ENCODE data around the gene AP3B1.

Gene AP3B1

GRCh38 chr5:78003919-78004318 lies 290.6 kb downstream of the AP3B1 start:
- no peak for DNase-seq (ENCODE audit: low read depth, low spot score)

GRCh38 chr5:78003450-78003849 lies 291.0 kb downstream of the AP3B1 start:
- no peak for DNase-seq (ENCODE audit: low read depth, low spot score)

DNA sequence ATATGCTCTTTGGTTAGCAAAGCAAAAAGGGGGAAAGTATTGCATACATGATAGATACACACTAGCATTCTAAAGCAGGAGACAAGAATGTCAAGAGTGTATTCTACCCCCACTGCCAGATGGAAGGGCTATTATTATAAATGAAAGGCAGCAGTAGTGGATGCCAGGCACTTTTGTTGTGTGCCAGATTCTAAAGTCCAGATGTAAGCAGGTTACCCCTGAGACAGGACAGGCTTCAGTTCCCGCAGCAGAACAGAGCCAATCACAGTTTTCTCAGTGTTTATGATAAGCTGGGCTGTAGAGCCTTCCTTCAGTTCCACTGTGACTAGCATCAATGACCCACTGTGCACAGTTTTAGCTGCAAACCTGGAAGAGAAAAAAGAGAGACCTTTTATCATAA lies 291.8 kb downstream of the AP3B1 start:
- no peak for DNase-seq (ENCODE audit: low read depth, low spot score)

- no peak for DNase-seq (ENCODE audit: low read depth, low spot score)
These were observed 293.3 kb downstream of the AP3B1 start for GRCh38 chr5:78001197-78001596.

DNA sequence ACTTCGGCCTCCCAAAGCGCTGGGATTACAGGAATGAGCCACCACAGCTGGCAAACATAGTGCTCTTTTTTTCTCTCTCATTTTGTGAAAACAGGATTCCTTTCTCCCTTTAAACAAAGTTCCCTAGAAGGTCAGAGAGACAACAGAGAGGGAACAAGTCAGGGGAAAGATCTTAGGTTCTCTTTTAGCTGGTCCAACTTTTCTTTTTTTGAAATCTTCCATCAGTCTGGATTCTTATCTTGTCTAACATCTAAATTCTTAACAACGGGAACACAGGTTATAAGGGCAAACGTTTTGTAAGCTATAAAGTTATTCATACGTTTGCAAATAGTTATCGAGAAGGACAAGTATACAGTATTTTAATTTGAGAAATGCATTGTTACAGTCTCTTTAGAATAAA lies 294.3 kb downstream of the AP3B1 start:
- DNase-seq (ENCODE audit: low read depth, low spot score) = no peak

DNA sequence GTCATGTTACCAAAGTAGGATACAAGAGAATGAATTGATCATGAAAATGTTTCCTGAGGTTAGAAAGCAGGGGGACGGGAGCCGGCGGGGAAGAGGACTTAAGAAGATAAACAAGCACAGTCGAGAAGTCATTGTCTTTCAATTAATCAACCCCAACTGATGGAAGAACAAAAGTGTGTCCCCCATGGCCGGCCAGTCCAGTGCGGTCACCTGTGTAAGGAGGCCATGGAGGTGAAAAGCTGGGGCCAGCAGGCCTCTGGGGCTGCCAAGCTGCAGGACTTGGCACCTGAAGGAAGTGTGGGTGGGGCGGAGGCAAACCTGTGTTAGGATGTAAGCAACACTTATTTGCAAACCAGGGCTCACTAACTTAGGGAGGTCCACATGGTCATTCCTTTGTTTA lies 295.1 kb downstream of the AP3B1 start:
- DNase-seq (ENCODE audit: low read depth, low spot score) = no peak

GRCh38 chr5:77996943-77997342 lies 297.6 kb downstream of the AP3B1 start:
- DNase-seq (ENCODE audit: low read depth, low spot score) = no peak

GRCh38 chr5:77995793-77996409 lies 298.6 kb downstream of the AP3B1 start:
- DNase-seq (ENCODE audit: low read depth, low spot score) = no peak

- no peak for DNase-seq (ENCODE audit: low read depth, low spot score)
These were observed 299.6 kb downstream of the AP3B1 start for GRCh38 chr5:77994943-77995342.

DNA sequence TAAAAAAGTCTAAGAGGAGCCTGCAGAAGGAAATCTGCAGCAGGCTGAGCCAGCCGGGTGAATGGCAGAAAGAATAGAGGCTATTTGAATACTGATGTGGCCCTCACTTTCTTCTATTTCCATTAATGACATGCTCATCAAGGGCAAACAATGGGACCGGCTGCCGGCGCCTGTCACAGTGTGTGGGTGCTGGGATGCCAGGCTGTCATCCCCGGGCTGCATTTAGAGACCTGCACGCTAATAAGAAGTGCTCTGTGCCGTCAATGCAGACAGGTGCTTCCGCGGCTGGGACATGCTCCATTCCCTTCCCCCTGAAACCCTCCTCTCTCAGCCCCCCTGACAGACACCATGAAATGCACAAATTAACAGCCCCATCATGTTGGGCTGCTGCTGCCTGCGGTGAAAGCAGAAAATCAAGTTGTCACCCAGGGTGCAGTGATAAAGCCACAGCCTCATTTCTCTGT lies 300.6 kb downstream of the AP3B1 start:
- no peak for DNase-seq (ENCODE audit: low read depth, low spot score)

DNA sequence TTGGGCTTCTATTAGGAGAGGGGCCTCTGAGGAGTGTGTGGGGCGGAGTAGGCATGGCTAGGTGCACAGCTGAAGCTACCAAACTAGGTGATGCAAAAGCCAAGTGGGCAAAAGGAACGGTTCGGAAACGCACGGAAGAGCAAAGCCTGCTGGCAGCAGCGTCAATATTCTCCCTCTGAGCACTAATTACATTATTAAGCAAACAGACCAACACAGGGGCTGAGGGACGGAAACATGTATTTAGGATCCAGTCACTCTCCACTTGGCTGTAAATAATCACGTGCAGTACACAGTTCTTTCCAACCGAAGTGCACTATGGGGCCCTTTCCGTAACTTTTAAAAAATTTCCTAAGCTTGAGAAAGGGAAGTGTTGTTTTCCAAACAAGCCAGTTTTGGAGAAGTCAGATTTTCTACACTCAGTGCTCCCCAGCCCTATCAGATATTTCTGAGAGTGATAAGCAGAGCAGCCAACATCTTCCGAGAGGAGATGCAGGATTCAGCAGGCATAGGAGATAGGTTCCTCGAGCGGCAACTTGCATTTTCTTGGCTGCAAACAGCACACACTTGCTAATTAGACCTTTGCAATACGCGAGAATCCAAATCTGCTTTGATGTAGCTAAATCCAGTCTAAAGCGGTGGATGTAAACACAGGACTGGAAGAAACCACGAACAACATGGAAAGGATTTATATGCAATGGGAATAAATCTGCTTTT lies 301.2 kb downstream of the AP3B1 start:
- no peak for DNase-seq (ENCODE audit: low read depth, low spot score)

DNA sequence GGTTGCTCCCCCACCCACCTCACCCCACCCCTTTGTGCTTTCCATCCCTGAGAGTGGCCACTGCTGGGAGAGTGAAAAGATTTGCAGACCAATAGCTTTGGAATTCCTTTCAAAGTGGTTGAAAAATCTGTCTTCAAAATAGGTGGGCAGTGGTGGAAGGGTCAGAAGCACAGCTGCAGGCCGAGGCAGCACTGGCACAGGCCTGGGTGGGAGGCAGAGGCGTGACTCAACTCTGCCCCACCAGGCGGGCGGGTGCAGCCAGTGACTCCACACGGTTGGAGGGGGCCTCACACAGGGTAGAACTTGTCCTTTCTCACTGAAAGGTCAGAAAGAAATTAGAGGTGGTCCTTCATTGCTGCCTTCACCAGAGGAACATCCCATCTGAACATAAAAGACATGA lies 303.4 kb downstream of the AP3B1 start:
- DNase-seq (ENCODE audit: low read depth, low spot score) = no peak

DNA sequence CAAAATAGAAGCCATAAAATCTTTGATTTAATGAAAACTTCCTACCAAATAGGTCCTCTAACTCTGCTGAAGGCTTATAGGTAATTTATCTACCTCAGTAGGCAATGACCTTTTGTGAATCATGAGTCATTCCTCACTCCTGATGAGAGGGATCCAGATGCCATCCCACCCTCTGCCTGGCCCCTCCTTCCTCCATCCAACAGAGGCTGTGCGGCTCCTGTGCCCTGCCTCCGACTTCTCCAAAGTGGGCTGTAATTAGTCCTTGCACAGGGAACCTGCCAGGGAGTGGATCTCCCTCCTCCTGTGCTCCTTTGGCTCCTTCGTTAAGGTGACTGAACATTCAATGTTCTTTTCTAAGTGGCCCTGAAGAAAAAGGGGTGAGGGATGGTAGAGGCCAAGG lies 304.5 kb downstream of the AP3B1 start:
- DNase-seq (ENCODE audit: low read depth, low spot score) = no peak

DNA sequence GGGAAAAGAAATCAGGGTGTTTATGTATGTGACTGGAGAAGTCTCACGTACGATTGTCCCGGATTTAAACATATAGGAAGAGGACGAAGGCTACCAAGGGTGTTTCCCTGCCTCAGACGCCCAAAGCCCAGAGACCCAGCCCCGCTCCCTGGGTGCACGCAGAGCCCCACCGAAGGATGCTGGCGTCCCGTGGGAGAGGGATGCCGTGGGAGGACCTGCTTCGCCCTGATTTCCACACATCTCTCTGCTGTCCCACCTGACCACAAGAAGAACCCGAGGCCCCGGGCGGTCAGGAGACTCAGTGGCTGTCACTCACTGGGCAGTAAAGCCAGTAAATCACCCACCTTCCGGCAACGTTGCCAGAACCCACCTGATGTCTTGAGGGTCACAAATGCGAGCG lies 306.5 kb downstream of the AP3B1 start:
- DNase-seq (ENCODE audit: low read depth, low spot score) = no peak

GRCh38 chr5:77987331-77987730 lies 307.2 kb downstream of the AP3B1 start:
- no peak for DNase-seq (ENCODE audit: low read depth, low spot score)

DNA sequence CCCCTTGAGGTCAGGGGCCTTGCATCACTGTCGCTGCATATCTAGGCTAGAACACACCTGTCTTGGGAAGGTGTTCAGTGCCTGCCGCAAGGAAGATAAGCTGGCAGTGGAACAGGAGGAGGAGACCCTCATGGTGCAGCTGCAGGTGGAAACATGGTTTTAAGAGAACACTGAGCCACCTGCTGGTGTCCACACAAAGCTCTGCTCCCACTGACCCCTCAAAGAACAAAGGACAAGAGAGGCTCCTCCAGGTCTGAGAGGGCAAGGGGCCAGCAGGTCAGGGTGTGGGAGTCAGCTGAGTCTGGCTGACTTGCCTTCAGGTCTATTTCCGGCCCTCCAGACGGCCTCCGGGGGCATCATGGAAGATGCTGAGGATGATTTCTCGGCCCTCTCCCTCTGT lies 308.2 kb downstream of the AP3B1 start:
- DNase-seq (ENCODE audit: low read depth, low spot score) = no peak

DNA sequence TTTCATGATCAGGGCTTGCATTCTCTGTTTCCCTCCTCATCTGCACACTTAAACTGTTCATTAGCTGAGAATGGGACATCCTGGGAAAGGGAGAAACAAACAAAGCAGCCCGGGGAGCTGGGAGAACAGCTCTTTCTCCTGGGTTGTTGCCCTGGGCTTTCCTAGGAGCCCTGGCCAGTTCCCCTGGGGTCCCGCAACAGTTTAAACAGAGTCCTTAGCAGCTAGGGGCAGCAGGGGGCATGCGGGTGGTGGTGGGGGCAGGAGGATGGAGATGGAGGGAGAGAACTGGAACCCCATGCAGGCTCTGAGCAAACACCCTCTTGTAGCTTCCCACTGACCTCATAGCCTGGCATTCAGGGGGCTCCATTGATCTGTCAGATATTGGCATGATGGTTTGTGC lies 309.3 kb downstream of the AP3B1 start:
- no peak for DNase-seq (ENCODE audit: low read depth, low spot score)

DNA sequence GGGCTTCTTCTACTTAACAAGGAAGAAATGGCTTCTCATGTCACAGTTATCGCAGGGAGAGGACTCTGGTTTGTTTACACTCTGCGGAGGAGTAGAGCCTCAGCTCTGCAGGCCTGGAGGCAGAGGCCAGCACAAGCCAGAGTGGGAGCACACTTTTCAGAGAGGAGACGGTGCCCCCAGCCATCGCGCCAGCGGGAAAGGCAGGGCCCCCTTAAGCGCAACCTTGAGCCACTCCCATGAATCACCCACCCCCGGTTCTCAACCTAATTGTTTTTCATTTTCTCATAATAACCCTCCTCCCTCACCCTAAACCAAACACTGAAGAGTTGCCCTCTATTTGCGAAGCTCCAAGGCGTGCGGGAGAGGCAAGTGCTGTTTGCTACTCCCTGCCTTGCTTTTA lies 309.9 kb downstream of the AP3B1 start:
- DNase-seq (ENCODE audit: low read depth, low spot score) = no peak

DNA sequence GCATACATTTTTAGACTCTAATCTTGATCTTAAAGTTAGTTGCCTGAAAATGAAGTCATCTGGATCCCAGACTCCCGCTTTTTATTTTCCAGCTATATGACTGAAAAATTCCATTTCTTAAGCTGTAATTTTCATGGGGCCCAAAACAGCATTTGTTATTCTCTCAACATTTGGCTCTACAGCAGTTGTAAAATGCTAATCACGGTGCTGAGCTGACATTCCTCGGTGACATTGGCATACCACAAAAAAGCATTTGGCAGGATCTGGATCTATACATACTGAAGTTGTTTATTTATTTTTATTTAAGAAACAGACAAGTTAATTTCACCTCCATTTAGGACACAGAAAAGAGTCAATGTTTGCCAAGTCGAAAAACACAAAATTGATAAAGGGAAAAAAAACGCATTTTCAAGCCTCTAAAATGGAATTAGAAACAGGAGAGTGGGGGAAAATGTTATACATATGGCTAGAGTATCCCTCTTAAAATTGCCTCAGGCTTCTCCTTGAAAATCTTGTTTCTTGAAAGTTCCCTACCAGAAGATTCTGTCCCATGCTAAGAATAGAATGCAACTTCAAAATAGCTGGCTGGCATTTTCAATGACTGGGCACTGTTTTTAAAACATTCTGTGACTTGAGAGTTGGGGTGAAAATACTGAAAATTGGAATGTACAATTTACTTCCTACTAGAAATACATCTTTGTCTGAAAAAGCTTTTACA lies 310.9 kb downstream of the AP3B1 start:
- DNase-seq (ENCODE audit: low read depth, low spot score) = no peak

- no peak for DNase-seq (ENCODE audit: low read depth, low spot score)
These were observed 312.7 kb downstream of the AP3B1 start for GRCh38 chr5:77981820-77982219.

- no peak for DNase-seq (ENCODE audit: low read depth, low spot score)
These were observed 319.9 kb downstream of the AP3B1 start for GRCh38 chr5:77974576-77974975.

- no peak for DNase-seq (ENCODE audit: low read depth, low spot score)
These were observed 321.3 kb downstream of the AP3B1 start for GRCh38 chr5:77973253-77973609.
